ENCODE data around the gene POLR2L. TPM values are rescaled to one million over a fixed set of nuclear protein-coding genes. Genes with fewer than 3 reads are reported as not detected.

POLR2L gene
- total RNA-seq, 1 donor from 2014 or later = 142 TPM

GRCh38 chr11:847876-848275 is 5.5 kb upstream of the POLR2L start:
- H3K36me3 Mint-ChIP-seq (ENCODE audit: low read depth) = no peaks in the 10 kb centered on the region
- no peak overlapping the region for H3K4me3 Mint-ChIP-seq (ENCODE audit: unreplicated experiment)
- no peak for TF ChIP-seq CTCF (IDR thresholded peaks at IDR 0.05)
- H3K27ac Mint-ChIP-seq (ENCODE audit: unreplicated experiment) = no peak overlapping the region
- no peaks in the 10 kb centered on the region for H3K9me3 Mint-ChIP-seq (ENCODE audit: low read depth)
- H3K27me3 Mint-ChIP-seq (ENCODE audit: low read depth) = no peaks in the 10 kb centered on the region
- no peak for DNase-seq (ENCODE audit: low spot score)
- H3K4me1 Mint-ChIP-seq (ENCODE audit: low read depth) = peaks cover 38% of the 10 kb centered on the region

GRCh38 chr11:846496-847098 is 4.3 kb upstream of the POLR2L start:
- Mint-ChIP-seq H3K4me3 (ENCODE audit: unreplicated experiment) (no peak overlapping the region), H3K4me1 (ENCODE audit: low read depth) (peaks cover 38% of the 10 kb centered on the region), H3K9me3 (ENCODE audit: low read depth) (no peaks in the 10 kb centered on the region), H3K36me3 (ENCODE audit: low read depth) (no peaks in the 10 kb centered on the region), H3K27ac (ENCODE audit: unreplicated experiment) (peak overlapping the region; percentile 17), H3K27me3 (ENCODE audit: low read depth) (no peaks in the 10 kb centered on the region)
- DNase-seq (ENCODE audit: low spot score) = no peak
- no peak for TF ChIP-seq CTCF (IDR thresholded peaks at IDR 0.05)

DNA sequence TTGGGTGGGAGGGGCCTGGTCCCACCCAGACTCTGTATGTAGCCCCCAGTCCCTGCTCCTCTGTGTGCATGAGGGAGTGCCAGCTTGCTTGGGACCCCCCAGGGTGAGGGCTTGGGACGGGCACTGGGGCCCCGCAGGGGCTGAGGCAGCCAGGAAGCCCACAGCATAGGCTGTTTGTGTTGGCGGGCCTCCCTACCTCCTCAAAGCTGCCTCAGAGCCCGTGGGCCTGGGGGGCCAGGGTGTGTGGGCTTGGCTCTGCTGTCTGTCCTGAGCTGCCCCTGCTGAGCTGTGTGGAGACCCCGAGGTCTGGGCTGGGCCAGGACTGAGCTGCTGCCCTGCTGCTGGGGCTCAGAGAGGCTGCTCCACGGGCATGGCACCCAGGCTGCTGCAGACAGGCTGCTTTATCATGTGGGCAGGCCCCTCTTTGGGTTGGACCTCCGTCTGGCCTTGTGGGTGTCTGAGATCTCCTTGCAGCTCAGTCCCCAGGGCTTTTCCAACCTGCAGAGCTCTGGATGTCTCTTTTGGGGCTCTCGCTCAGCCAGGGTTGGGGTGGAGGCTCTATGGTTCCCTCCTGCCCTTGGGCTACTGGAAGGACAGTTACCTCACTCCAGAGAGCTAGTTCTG is 3.7 kb upstream of the POLR2L start:
- Mint-ChIP-seq H3K4me1 (ENCODE audit: low read depth) (peaks cover 42% of the 10 kb centered on the region), H3K27ac (ENCODE audit: unreplicated experiment) (peak overlapping the region; percentile 65), H3K27me3 (ENCODE audit: low read depth) (no peaks in the 10 kb centered on the region), H3K36me3 (ENCODE audit: low read depth) (no peaks in the 10 kb centered on the region), H3K9me3 (ENCODE audit: low read depth) (no peaks in the 10 kb centered on the region), H3K4me3 (ENCODE audit: unreplicated experiment) (peak overlapping the region; percentile 60)
- DNase-seq (ENCODE audit: low spot score) = no peak
- no peak for TF ChIP-seq CTCF (IDR thresholded peaks at IDR 0.05)

DNA sequence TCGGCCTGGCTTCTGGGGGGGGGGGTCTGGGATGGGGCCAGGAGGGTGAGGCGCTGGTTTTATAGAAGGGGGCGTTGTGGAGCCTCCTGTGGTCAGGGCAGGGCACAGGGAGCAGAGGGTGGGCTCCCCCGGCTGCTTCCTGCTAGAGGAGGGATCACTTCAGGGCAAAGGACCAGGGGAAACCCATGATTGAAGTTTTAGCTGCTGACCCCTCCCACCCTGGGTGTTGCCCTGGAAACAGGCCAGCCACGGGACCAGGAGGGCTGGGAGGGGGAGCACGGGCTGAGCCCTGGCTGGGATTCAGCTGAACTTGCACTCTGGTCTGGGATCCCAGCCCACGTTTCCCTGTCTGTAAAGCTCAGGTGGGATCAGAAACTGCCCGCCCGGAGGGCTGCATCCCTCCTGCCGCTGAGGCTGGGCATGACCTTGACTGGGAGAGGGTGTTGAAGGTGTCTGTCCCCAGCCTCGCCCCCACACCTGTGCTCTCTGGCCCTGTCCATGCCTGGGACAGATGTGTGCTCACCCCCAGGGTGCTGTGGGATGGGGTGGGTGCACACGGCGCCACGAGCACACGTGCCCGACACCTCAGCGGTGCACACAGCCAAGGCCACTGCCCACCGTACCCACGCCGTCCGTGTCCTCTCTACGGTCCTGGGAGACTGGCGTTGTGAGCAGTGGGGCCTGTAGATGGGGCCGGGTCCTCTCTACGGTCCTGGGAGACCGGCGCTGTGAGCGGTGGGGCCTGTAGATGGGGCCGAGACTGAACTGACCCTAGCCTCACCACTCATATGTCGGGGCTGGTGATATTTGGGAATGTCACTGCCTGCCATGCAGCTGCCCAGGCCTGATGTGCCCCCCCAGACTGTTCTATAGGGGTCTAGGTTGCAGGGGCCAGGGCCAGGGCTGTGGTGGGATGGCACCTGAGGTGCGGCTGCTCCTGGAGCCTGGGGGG is 2.6 kb upstream of the POLR2L start:
- Mint-ChIP-seq H3K4me3 (ENCODE audit: unreplicated experiment) (peak overlapping the region; percentile 60), H3K9me3 (ENCODE audit: low read depth) (no peaks in the 10 kb centered on the region), H3K27me3 (ENCODE audit: low read depth) (no peaks in the 10 kb centered on the region), H3K36me3 (ENCODE audit: low read depth) (peaks cover 3% of the 10 kb centered on the region), H3K27ac (ENCODE audit: unreplicated experiment) (peak overlapping the region; percentile 85), H3K4me1 (ENCODE audit: low read depth) (peaks cover 52% of the 10 kb centered on the region)
- DNase-seq (ENCODE audit: low spot score) = no peak
- peak; percentile 57 for TF ChIP-seq CTCF (IDR thresholded peaks at IDR 0.05)

All from chondrocyte (in vitro differentiated cells).